OCI-LY1 (cell line): Measurements from ENCODE around the gene INPP5J.

ENCODE experiments used
- EZH2 ChIP-seq: fragments of 200-600 bp; sonication (generic), shearing (Covaris generic); IDR thresholded peaks from 2 replicates; pipeline ENCODE4 v1.8.0; 2017; ENCODE audit warnings: borderline replicate concordance, mixed run types, mild to moderate bottlenecking, antibody characterized with exemption, low read length, moderate library complexity, mixed read lengths
- TF ChIP-seq, protein P1 (sequence below): fragments of 200-600 bp; sonication (generic), shearing (Covaris generic); IDR thresholded peaks from 2 replicates; pipeline ENCODE4 v1.5.1; 2017; ENCODE audit warnings: mild to moderate bottlenecking, antibody characterized with exemption, low read length, moderate library complexity, mixed read lengths

DNA sequence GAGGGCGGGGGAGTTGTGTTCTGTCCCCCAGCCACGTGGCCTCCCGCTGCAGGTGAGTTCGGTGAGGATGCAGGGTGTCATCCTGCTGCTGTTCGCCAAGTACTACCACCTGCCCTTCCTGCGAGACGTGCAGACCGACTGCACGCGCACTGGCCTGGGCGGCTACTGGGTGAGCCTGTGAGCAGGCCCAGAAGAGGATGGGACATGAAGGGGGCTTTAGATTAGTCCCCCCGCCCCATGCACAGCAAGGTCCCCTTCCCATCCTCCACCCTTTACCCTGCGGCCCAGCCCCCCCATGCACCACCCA lies 4.1 kb downstream of the INPP5J start:
- TF ChIP-seq, protein P1, sequence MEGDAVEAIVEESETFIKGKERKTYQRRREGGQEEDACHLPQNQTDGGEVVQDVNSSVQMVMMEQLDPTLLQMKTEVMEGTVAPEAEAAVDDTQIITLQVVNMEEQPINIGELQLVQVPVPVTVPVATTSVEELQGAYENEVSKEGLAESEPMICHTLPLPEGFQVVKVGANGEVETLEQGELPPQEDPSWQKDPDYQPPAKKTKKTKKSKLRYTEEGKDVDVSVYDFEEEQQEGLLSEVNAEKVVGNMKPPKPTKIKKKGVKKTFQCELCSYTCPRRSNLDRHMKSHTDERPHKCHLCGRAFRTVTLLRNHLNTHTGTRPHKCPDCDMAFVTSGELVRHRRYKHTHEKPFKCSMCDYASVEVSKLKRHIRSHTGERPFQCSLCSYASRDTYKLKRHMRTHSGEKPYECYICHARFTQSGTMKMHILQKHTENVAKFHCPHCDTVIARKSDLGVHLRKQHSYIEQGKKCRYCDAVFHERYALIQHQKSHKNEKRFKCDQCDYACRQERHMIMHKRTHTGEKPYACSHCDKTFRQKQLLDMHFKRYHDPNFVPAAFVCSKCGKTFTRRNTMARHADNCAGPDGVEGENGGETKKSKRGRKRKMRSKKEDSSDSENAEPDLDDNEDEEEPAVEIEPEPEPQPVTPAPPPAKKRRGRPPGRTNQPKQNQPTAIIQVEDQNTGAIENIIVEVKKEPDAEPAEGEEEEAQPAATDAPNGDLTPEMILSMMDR: no peak
- no peak for TF ChIP-seq EZH2
